Panc1 (cell line): ENCODE data around the gene RANBP17.

Source experiments
- POLR2AphosphoS5 ChIP-seq: IDR thresholded peaks from 2 replicates; pipeline ENCODE4 v1.6.1; 2012; ENCODE audit warnings: mild to moderate bottlenecking, low read depth, low read length, moderate library complexity
- SIN3A ChIP-seq: IDR thresholded peaks from 2 replicates; pipeline ENCODE4 v1.6.1; 2012; ENCODE audit warnings: low read depth, mild to moderate bottlenecking, low read length, moderate library complexity, borderline replicate concordance; ENCODE audit not compliant: insufficient read depth
- TCF7L2 ChIP-seq: IDR thresholded peaks from 2 replicates; pipeline ENCODE4 v1.6.1; 2011; ENCODE audit warnings: mild to moderate bottlenecking, low read depth, low read length, inconsistent platforms
- TF ChIP-seq, protein P1 (sequence below): fragments of 450-650 bp; IDR thresholded peaks from 2 replicates; pipeline ENCODE4 v1.5.1; 2017; ENCODE audit warnings: mild to moderate bottlenecking
- TF ChIP-seq, protein P2 (sequence below), 2 experiments: IDR thresholded peaks; 2 replicates each; pipeline ENCODE4 v1.6.1; 2011 to 2012; ENCODE audit warnings: low read depth in 2 of 2, control low read depth in 1 of 2, low read length in 1 of 2, mild to moderate bottlenecking in 1 of 2, moderate library complexity in 1 of 2; ENCODE audit not compliant: insufficient read depth in 1 of 2

DNA sequence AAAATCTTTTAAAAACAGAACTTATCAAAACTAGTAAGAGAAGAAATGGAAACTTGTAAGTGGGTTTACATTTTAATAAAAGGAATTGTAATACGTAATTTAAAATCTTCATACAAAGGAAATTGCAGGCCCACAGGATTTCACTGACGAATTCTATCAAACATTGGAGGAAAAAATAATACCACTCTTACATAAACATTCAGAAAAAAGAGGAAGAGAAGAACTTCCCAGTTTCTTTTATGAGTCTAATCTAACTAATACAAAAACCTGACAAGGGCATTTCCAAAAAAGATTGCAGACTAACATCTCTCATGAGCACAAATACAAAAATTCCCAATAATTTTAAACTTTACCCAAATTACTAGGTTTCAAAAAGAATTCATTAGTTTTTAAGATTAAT lies 149.0 kb downstream of the RANBP17 start:
- TF ChIP-seq, protein P1, sequence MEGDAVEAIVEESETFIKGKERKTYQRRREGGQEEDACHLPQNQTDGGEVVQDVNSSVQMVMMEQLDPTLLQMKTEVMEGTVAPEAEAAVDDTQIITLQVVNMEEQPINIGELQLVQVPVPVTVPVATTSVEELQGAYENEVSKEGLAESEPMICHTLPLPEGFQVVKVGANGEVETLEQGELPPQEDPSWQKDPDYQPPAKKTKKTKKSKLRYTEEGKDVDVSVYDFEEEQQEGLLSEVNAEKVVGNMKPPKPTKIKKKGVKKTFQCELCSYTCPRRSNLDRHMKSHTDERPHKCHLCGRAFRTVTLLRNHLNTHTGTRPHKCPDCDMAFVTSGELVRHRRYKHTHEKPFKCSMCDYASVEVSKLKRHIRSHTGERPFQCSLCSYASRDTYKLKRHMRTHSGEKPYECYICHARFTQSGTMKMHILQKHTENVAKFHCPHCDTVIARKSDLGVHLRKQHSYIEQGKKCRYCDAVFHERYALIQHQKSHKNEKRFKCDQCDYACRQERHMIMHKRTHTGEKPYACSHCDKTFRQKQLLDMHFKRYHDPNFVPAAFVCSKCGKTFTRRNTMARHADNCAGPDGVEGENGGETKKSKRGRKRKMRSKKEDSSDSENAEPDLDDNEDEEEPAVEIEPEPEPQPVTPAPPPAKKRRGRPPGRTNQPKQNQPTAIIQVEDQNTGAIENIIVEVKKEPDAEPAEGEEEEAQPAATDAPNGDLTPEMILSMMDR, result no peak
- TF ChIP-seq SIN3A (no peak), POLR2AphosphoS5 (no peak), TCF7L2 (no peak)
- TF ChIP-seq, protein P2, sequence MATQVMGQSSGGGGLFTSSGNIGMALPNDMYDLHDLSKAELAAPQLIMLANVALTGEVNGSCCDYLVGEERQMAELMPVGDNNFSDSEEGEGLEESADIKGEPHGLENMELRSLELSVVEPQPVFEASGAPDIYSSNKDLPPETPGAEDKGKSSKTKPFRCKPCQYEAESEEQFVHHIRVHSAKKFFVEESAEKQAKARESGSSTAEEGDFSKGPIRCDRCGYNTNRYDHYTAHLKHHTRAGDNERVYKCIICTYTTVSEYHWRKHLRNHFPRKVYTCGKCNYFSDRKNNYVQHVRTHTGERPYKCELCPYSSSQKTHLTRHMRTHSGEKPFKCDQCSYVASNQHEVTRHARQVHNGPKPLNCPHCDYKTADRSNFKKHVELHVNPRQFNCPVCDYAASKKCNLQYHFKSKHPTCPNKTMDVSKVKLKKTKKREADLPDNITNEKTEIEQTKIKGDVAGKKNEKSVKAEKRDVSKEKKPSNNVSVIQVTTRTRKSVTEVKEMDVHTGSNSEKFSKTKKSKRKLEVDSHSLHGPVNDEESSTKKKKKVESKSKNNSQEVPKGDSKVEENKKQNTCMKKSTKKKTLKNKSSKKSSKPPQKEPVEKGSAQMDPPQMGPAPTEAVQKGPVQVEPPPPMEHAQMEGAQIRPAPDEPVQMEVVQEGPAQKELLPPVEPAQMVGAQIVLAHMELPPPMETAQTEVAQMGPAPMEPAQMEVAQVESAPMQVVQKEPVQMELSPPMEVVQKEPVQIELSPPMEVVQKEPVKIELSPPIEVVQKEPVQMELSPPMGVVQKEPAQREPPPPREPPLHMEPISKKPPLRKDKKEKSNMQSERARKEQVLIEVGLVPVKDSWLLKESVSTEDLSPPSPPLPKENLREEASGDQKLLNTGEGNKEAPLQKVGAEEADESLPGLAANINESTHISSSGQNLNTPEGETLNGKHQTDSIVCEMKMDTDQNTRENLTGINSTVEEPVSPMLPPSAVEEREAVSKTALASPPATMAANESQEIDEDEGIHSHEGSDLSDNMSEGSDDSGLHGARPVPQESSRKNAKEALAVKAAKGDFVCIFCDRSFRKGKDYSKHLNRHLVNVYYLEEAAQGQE (IDR thresholded peaks at IDR 0.05; ENCODE audit: insufficient read depth in 1 of 2, low read depth in 2 of 2, low read length in 1 of 2), result no peak
